ENCODE data around the gene GPR15. TPM values are rescaled to one million over a fixed set of nuclear protein-coding genes. Genes with fewer than 3 reads are reported as not detected.

Gene GPR15
- total RNA-seq, 1 experiment from 2014 or later, result not detected

DNA sequence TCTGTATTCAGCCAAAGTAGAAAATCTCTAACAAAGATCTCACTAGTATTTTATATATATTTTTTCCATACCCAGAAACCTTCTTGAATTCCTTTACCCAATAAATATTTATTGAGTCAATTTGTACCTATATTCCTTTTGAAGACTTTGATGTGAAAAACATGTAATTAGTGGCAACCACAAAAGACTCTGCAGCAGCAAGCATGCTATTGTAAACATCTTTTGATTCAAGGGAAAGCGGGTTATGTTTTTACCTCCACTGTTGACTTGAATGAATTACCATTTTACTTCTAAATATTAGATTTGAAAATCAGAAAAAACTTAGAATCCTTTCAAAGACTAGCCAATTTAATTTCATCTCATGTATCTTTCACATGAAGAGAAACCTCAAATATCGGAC is 2.4 kb downstream of the GPR15 start:
- Histone ChIP-seq H2BK120ac (ENCODE audit: low read depth, low read length, poor library complexity, severe bottlenecking) (no peak overlapping the region), H3K4me2 (ENCODE audit: insufficient read depth, insufficient read length, low read length) (no peak overlapping the region), H4K8ac (replicated peaks; ENCODE audit: insufficient read length, low read depth, low read length) (no peak overlapping the region), H3K23ac (ENCODE audit: insufficient read length, low read depth, low read length) (no peak overlapping the region), H2BK12ac (ENCODE audit: insufficient read length, low read depth, low read length) (no peak overlapping the region), H3K14ac (ENCODE audit: insufficient read depth, low read length) (no peak overlapping the region), H4K5ac (ENCODE audit: insufficient read length, low read depth, low read length) (no peak overlapping the region), H2AFZ (ENCODE audit: low read length) (no peak overlapping the region), H4K91ac (ENCODE audit: insufficient read length, low read depth, low read length) (no peak overlapping the region), H2BK15ac (ENCODE audit: low read depth, low read length) (no peak overlapping the region), H3T11ph (ENCODE audit: low read length) (no peak overlapping the region), H3K23me2 (ENCODE audit: insufficient read length, low read depth, low read length, poor library complexity, severe bottlenecking) (no peaks in the 10 kb centered on the region), H2BK5ac (ENCODE audit: insufficient read length, low read length) (no peak overlapping the region), H3K27me3 (ENCODE audit: insufficient read depth, low read length) (no peaks in the 10 kb centered on the region), H3K9me3 (ENCODE audit: control insufficient read depth, low read depth, low read length) (no peaks in the 10 kb centered on the region), H3K9ac (ENCODE audit: extremely low read depth, insufficient read length, low read length) (no peak overlapping the region), H3K4me1 (ENCODE audit: insufficient read depth, low read length) (no peaks in the 10 kb centered on the region), H3K56ac (ENCODE audit: insufficient read length, low read depth, low read length) (no peak overlapping the region), H2AK5ac (ENCODE audit: insufficient read length, low read length) (no peak overlapping the region), H3K4ac (ENCODE audit: low read depth, low read length) (no peak overlapping the region), H3K18ac (ENCODE audit: insufficient read length, low read depth, low read length) (no peak overlapping the region), H3K27ac (ENCODE audit: insufficient read length, low read depth, low read length) (no peak overlapping the region), H3K79me2 (ENCODE audit: insufficient read depth, low read length) (no peaks in the 10 kb centered on the region), H4K20me1 (ENCODE audit: control insufficient read depth, insufficient read depth, insufficient read length) (no peaks in the 10 kb centered on the region), H3K79me1 (ENCODE audit: insufficient read depth, low read depth, low read length, poor library complexity, severe bottlenecking) (no peaks in the 10 kb centered on the region), H2BK20ac (ENCODE audit: low read depth, low read length, poor library complexity, severe bottlenecking) (no peak overlapping the region)
- Mint-ChIP-seq H3K9me3 (no peaks in the 10 kb centered on the region), H3K4me1 (peaks cover 0 to 2% of the 10 kb centered on the region in 2 experiments; a peak in 1 of 4 replicates), H3K4me3 (no peak overlapping the region), H3K27ac (no peak overlapping the region), H3K27me3 (ENCODE audit: low read depth) (no peaks in the 10 kb centered on the region), H3K36me3 (ENCODE audit: insufficient read depth in 1 of 3, low read depth in 3 of 3) (no peaks in the 10 kb centered on the region)
- TF ChIP-seq CTCF (conservative IDR thresholded peaks at IDR 0.05), result no peak
- no peak for DNase-seq
- WGBS (ENCODE audit: extremely low coverage, insufficient read length, low lambda C conversion rate), result no CpG with 5 or more reads among the region's 2 CpGs
